Medulla oblongata (tissue), 1 donor: Measurements from ENCODE around the gene DDX11.
"Not testable (repeated sequence)": the region's sequence is repeated elsewhere in the genome, so short reads cannot be mapped to it uniquely, and the experiment has no call there.

ENCODE experiments used
- DNase-seq: peaks from one replicate; pipeline ENCODE4 v3.0.0-alpha.2; 2015; ENCODE audit errors: extremely low spot score

Gene DDX11

DNA sequence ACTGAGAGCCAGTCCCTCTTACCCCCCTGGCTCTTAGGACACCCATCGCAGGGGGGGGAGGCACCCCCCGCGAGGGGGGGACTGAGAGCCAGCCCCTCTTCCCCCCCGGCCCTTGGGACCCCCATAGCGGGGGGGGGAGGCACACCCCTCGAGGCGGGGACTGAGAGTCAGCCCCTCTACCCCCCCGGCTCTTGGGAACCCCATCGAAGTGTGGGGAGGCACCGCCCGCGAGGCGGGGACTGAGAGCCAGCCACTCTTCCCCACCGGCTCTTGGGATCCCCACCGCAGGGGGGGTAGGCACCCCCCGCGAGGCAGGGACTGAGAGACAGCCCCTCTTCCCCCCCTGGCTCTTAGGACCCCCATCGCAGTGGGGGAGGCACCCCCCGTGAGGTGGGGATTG is 48.8 kb downstream of the DDX11 start:
- no peak for DNase-seq

DNA sequence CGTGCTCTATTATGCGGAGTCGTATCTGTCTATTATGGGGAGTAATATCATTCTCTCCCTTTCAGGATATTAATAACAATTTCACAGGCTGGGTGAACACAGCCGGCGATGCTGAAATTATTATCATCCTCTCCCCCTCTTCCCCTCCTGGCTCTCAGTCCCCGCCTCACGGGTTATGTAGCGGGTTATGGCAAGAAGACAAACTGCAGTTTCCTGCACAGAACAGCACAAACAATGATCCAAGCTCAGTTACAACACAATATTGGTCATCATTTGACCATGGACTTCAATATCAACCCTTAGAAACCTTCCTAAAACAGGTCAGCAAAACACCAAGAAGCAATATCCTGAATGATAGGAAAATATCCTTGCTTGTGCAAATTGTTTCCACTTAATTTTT is 50.5 kb downstream of the DDX11 start:
- DNase-seq, result not testable (repeated sequence)

DNA sequence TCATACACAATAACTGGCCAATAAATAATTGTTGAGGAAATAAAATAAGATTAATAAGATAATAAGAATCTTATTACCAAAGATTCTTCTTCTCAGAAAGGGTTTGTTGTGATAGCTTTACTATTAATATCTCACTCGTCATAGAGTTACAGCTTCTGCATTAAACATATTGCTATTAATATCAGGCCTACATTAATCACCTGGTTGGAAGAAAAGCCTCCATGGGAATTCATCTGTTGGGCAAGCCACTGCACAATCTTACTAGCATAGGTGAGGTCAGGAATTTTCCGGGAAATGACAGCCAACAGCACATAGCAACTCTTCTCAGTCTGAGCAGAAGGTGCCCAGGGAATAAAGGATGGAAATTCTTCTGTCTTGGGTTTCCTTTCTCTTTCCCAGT is 51.5 kb downstream of the DDX11 start:
- DNase-seq, result not testable (repeated sequence)

DNA sequence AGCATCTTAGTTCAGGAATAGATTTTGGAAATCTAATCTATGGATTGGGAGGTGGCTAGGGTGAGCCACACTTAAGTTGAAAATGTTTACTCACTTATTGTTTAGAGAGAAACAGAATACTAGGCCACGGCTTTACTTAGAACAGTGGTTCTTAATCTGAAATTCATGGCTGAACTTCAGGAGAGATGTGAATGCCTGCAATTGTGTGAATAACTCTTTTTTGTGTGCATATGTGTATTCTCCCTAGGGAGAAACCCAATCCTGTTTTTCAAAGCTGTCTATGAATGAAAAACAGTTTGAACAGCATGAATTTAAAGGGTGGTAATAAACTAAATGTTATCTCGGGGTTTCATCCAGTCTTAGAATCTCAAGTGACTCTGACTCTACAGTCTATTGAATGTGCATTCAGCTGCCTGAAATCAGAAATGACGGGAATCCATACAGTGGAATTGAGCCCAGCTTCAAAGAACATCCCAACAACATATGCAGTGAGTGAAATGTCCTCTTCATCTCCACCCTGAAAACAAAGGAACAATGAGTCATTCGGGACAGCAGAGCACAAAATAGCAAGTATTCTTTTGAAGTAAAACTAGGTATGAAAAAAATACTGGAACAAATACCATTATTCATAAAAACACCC is 53.7 kb downstream of the DDX11 start:
- not testable (repeated sequence) for DNase-seq

DNA sequence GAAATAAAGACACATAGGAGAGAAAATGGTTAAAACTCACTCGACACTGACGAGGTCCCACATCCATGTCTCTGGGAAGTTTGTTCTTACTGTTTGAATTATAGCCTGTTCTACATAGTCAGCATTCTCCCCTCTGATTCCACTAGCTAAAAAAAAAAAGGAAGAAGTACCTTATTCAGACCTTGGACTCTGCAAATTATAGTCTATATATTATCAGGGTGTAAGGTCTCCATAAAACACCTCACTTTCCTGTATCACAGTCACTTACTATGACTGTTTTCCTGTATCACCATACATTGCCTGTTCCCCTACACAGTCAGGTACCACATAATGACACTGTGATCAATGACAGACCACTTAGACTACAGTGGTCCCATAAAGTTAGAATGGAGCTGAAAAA is 62.9 kb downstream of the DDX11 start:
- not testable (repeated sequence) for DNase-seq

DNA sequence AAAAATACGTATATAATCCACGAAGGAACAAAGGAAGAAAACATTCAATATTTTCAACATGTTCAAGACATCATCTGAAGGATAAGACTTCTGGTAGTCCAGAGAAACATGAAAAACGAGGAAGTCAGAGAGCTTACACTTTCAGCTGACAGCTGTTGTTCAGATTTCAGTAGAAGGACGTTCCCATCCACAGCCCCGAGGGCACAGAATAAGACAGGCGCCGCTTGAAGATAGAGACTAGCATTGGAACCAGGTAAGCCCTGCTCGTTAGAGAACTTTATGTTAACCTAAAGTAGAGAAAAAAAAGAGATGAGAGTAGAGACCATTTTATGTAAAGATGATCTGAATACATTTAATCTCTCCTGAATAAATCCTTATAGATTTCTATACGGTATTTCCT is 71.1 kb downstream of the DDX11 start:
- not testable (repeated sequence) for DNase-seq

DNA sequence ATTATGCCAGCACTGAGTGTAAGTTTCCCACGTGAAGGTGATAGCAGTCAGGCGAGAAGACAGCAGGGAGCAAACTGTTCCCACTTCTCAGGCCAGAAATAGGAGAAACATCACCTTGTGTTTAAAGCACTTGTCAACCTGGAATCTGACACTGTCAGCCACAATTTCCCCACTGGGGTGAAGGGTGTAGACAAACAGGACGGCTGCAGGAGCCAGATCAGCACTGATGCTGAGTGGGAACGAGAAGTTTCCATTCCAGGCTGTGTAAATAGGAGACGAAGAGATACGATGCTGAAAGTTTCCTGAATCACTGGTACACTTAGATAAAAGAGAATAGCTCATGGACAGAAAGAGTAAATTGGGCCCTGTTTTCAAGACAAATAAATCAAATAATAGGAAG is 71.6 kb downstream of the DDX11 start:
- not testable (repeated sequence) for DNase-seq

DNA sequence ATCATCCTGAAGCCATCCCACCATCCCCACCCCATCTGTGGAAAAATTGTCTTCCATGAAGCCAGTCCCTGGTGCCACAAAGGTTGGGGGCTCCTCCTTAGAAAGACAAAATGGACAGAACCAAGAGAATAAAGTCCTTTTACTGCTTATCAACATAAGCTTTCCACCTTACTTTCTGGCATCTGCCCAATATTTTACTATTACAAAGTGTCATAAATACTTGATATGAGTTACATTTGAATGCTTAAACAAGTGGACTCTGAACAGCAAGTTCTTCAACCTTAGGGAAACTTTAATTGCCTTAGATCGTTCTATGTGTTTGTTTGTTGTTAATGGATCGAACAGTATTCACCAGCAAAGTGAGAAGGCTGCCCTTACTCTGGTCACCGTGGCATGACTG is 73.8 kb downstream of the DDX11 start:
- DNase-seq, result not testable (repeated sequence)

DNA sequence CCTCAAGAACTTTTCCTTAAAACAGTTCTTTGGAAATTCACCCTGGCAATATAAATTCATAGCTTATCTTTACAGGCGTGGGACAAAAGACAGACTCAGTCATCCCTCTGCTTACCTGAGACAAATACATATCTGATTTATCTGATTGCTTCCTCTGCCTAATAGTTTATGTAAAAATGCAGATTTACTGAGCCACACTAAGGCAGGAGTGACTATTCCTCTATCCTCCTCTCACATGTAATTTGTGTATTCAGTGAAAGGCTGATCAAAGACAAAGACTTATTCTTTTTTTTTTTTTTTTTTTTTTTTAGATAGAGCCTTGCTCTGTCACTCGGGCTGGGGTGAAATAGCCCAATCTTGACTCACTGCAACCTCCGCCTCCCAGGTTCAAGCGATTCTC is 77.1 kb downstream of the DDX11 start:
- DNase-seq, result not testable (repeated sequence)
